ENCODE results near the gene ACOT7. TPM values are rescaled to one million over a fixed set of nuclear protein-coding genes. Genes with fewer than 3 reads are reported as not detected.

The ACOT7 gene
- total RNA-seq, 4 donors from 2014 or later, result 5.6 to 55.0 (median 31.0) TPM

GRCh38 chr1:6237093-6237492, 156.5 kb downstream of the ACOT7 start:
- Histone ChIP-seq H3K36me3 (peaks cover 0 to 13% (median 0%) of the 10 kb centered on the region in 4 donors), H3K27ac (no peak overlapping the region), H3K4me3 (no peak overlapping the region), H3K27me3 (peaks cover 37% of the 10 kb centered on the region), H3K4me1 (peaks cover 12 to 23% (median 16%) of the 10 kb centered on the region in 4 donors), H3K9me3 (no peaks in the 10 kb centered on the region)
- no peak for DNase-seq
- WGBS, 2 donors (ENCODE audit: low coverage in 1 of 2), result 95 to 100% methylated on average over 4 of the region's 4 CpGs
- TF ChIP-seq EP300 (IDR thresholded peaks at IDR 0.05; ENCODE audit: low read depth), result no peak
- in situ Hi-C loops (cut with MboI; ENCODE audit: low pct_ligation_motif_present in 1 of 4, low pct_unique_long_range_greater_than_20kb in 1 of 4, low sequenced_read_pairs in 3 of 4), result loop anchor here in 1 of 4 donors (25.0 kb wide), 1 partner anchor 175 kb away; the partner anchor contains the start of genes ESPN and HES2
- intact Hi-C loops (cut with DNase I; ENCODE audit: low total_unique reads), result no loop called here

GRCh38 chr1:6235296-6235677, 158.3 kb downstream of the ACOT7 start:
- Histone ChIP-seq H3K27me3 (peaks cover 19% of the 10 kb centered on the region), H3K36me3 (peaks cover 0 to 25% (median 7%) of the 10 kb centered on the region in 4 donors), H3K27ac (peak overlapping the region; percentile 71 to 87 (median 83)), H3K4me1 (peaks cover 8 to 16% (median 12%) of the 10 kb centered on the region in 4 donors), H3K4me3 (peak overlapping the region; percentile 63 to 95 (median 76)), H3K9me3 (no peaks in the 10 kb centered on the region)
- WGBS, 2 donors (ENCODE audit: low coverage in 1 of 2), result 0% methylated on average over 2 to 21 of the region's 30 CpGs
- intact Hi-C loops (cut with DNase I; ENCODE audit: low total_unique reads) (no loop called here), in situ Hi-C loops (cut with MboI; ENCODE audit: low pct_ligation_motif_present in 1 of 4, low pct_unique_long_range_greater_than_20kb in 1 of 4, low sequenced_read_pairs in 3 of 4) (loop anchor here in 1 of 4 donors (25.0 kb wide), 1 partner anchor 177 kb away; the partner anchor contains the start of genes ESPN and HES2)
- TF ChIP-seq POLR2A (IDR thresholded peaks at IDR 0.05), result no peak
- TF ChIP-seq EP300 (IDR thresholded peaks at IDR 0.05; ENCODE audit: low read depth), result no peak
- TF ChIP-seq CTCF (IDR thresholded peaks at IDR 0.05), result no peak
- no peak for TF ChIP-seq POLR2AphosphoS5 (IDR thresholded peaks at IDR 0.05)
- DNase-seq, result peak; percentile 74

- H3K27ac ChIP-seq, result peak overlapping the region; percentile 71 to 87 (median 83)
- intact Hi-C loops (cut with DNase I; ENCODE audit: low total_unique reads), result no loop called here
Observed at GRCh38 chr1:6234502-6235295, 158.9 kb downstream of the ACOT7 start.

GRCh38 chr1:6233376-6233775, 160.2 kb downstream of the ACOT7 start:
- Histone ChIP-seq H3K27me3 (peaks cover under 1% of the 10 kb centered on the region), H3K9me3 (no peaks in the 10 kb centered on the region), H3K4me1 (peaks cover 8 to 16% (median 12%) of the 10 kb centered on the region in 4 donors), H3K4me3 (no peak overlapping the region), H3K36me3 (peaks cover 0 to 30% (median 9%) of the 10 kb centered on the region in 4 donors), H3K27ac (no peak overlapping the region)
- TF ChIP-seq POLR2AphosphoS5 (IDR thresholded peaks at IDR 0.05), result no peak
- DNase-seq, result no peak
- 43 to 67% methylated on average over 1 of the region's 1 CpG for WGBS, 2 donors (ENCODE audit: low coverage in 1 of 2)
- intact Hi-C loops (cut with DNase I; ENCODE audit: low total_unique reads) (no loop called here), in situ Hi-C loops (cut with MboI; ENCODE audit: low pct_ligation_motif_present in 1 of 4, low pct_unique_long_range_greater_than_20kb in 1 of 4, low sequenced_read_pairs in 3 of 4) (loop anchor here in 1 of 4 donors (25.0 kb wide), 1 partner anchor 179 kb away; the partner anchor contains the start of genes ESPN and HES2)

More at GRCh38 chr1:6234502-6235295, 158.9 kb downstream of the ACOT7 start:
- Histone ChIP-seq H3K4me3 (peak overlapping the region; percentile 63 to 95 (median 76)), H3K27me3 (peaks cover 13% of the 10 kb centered on the region), H3K9me3 (no peaks in the 10 kb centered on the region), H3K36me3 (peaks cover 0 to 30% (median 9%) of the 10 kb centered on the region in 4 donors), H3K4me1 (peaks cover 8 to 16% (median 12%) of the 10 kb centered on the region in 4 donors)
- TF ChIP-seq POLR2A (IDR thresholded peaks at IDR 0.05) (no peak), CTCF (IDR thresholded peaks at IDR 0.05) (no peak)
- DNase-seq, result no peak
- in situ Hi-C loops (cut with MboI; ENCODE audit: low pct_ligation_motif_present in 1 of 4, low pct_unique_long_range_greater_than_20kb in 1 of 4, low sequenced_read_pairs in 3 of 4), result loop anchor here in 1 of 4 donors (25.0 kb wide), 1 partner anchor 178 kb away; the partner anchor contains the start of genes ESPN and HES2
- 53 to 71% methylated on average over 8 to 20 of the region's 20 CpGs for WGBS, 2 donors (ENCODE audit: low coverage in 1 of 2)

- H3K27ac ChIP-seq, result no peak overlapping the region
- DNase-seq, result no peak
- H3K27me3 ChIP-seq, result no peaks in the 10 kb centered on the region
- in situ Hi-C loops (cut with MboI; ENCODE audit: low pct_ligation_motif_present in 1 of 4, low pct_unique_long_range_greater_than_20kb in 1 of 4, low sequenced_read_pairs in 3 of 4), result loop anchor here in 1 of 4 donors (25.0 kb wide), 1 partner anchor 187 kb away; the partner anchor contains the start of genes ESPN and HES2
- intact Hi-C loops (cut with DNase I; ENCODE audit: low total_unique reads), result no loop called here
- H3K9me3 ChIP-seq, result no peaks in the 10 kb centered on the region
- no peak overlapping the region for H3K4me3 ChIP-seq
- H3K36me3 ChIP-seq, result peaks cover 0 to 36% (median 17%) of the 10 kb centered on the region in 4 donors
- no peak for TF ChIP-seq EP300 (IDR thresholded peaks at IDR 0.05; ENCODE audit: low read depth)
- no peak for TF ChIP-seq CTCF (IDR thresholded peaks at IDR 0.05)
- TF ChIP-seq POLR2AphosphoS5 (IDR thresholded peaks at IDR 0.05), result no peak
- TF ChIP-seq POLR2A (IDR thresholded peaks at IDR 0.05), result no peak
- WGBS, 2 donors (ENCODE audit: low coverage in 1 of 2), result 94% methylated on average over 8 of the region's 8 CpGs; no CpG with 5 or more reads in 1 of the 2 donors
- H3K4me1 ChIP-seq, result peaks cover 0 to 5% (median 0%) of the 10 kb centered on the region in 4 donors
Observed at GRCh38 chr1:6225651-6226050, 167.9 kb downstream of the ACOT7 start.

All from transverse colon (tissue), 4 donors.